Brain pericyte (primary cell): ENCODE results near the gene TMEM182.

Experiments
- DNase-seq: peaks from one replicate; pipeline ENCODE4 v3.0.0-alpha.2; 2012; ENCODE audit warnings: low read depth, low spot score

The TMEM182 gene

DNA sequence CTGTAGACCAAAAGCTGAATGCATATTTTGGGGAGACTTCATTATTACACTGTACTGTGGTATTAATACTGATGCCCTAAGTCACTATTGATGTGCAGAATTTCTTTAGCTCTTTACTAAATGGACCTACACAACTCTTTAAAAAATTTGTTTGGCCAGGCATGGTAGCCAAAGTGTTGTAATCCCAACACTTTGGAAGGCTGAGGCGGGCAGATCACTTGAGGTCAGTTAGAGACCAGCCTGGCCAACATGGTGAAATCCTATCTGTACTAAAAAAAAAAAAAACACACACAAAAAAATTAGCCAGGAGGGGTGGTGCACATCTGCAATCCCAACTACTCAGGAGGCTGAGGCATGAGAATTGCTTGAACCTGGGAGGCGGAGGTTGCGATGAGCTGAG is 6.4 kb downstream of the TMEM182 start:
- no peak for DNase-seq

- no peak for DNase-seq
Observed at GRCh38 chr2:102768892-102769291, 7.1 kb downstream of the TMEM182 start.

DNA sequence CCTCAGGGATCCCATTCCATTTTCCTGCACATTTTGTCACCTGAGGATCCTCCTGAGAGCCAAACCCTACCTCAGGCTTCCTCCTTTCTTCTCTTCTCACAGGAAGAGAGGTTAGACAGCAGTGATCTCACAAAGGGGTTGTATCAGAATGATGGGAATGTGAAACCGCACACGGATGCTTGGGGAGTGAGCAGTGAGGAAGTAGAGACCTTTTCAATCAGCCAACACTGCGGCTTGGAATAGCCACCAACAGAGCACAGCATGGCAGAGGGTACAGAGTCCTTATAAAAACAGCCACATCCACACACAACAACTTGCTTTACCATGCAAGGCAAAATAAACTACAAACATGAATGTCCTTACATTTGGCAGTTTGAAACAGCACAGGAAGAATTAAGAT is 8.7 kb downstream of the TMEM182 start:
- DNase-seq = no peak

DNA sequence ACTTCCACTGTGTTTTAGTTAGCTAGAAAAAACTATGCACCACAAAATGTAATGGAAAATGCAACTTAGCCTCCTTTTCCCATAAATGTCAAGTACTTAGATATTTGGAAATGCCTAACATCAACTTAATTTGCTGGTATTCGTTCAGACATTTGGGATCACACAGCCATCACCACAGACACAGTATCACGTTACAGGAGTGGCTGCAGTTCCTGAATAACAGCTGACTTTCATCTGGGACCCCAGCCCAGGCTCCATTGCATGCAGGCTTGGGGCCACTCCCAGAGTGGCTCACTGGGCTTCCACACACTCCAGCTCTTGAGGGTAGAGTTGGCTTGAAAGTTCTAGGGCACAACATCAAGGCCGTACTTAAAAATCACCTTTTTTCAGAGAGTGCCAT is 9.3 kb downstream of the TMEM182 start:
- no peak for DNase-seq

- no peak for DNase-seq
Observed at GRCh38 chr2:102772659-102773058, 10.8 kb downstream of the TMEM182 start.

GRCh38 chr2:102773149-102773705 is 11.4 kb downstream of the TMEM182 start:
- no peak for DNase-seq

GRCh38 chr2:102778260-102778659 is 16.4 kb downstream of the TMEM182 start:
- no peak for DNase-seq

DNA sequence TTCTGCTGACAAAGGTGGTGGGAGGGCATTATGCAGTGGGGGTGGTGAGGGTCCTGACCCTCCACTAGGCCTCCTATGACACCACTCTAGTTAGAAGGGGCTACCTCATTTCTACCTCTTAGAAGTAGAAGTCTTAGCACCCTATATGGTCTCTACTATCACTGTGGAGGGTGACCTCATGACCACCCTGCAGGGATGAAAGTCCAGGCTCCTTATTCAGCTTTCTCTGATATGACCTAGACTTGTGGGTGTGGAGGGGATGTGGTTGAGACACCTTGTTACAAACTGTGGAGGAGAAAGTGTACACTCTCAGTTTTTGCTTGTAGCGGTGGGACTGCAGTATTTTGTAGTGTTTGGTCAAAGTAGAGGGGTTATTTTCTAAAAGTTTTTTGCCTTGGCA is 18.6 kb downstream of the TMEM182 start:
- DNase-seq = no peak

DNA sequence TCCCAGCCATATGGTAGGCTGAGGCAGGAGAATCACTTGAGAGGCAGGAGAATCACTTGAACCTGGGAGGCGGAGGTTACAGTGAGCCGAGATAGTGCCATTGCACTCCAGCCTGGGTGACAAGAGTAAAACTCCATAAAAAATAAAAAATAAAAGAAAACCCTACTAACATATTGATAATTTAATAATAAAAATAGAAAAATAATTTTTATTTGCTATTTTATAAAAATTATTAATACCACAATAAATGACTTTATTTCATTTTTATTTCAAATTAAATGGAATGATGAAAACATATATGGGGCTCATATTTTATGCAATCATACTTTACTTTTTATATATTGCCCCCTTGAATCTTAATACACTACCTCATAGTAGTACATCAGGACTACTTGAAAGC is 20.4 kb downstream of the TMEM182 start:
- no peak for DNase-seq

- no peak for DNase-seq
Observed at GRCh38 chr2:102782933-102783332, 21.1 kb downstream of the TMEM182 start.

- no peak for DNase-seq
Observed at GRCh38 chr2:102783506-102784183, 21.8 kb downstream of the TMEM182 start.

GRCh38 chr2:102784940-102785339 is 23.1 kb downstream of the TMEM182 start:
- DNase-seq = no peak

- no peak for DNase-seq
Observed at GRCh38 chr2:102788216-102788884, 26.5 kb downstream of the TMEM182 start.

GRCh38 chr2:102788885-102789260 is 27.0 kb downstream of the TMEM182 start:
- DNase-seq = no peak

GRCh38 chr2:102789349-102790090 is 27.7 kb downstream of the TMEM182 start:
- no peak for DNase-seq

DNA sequence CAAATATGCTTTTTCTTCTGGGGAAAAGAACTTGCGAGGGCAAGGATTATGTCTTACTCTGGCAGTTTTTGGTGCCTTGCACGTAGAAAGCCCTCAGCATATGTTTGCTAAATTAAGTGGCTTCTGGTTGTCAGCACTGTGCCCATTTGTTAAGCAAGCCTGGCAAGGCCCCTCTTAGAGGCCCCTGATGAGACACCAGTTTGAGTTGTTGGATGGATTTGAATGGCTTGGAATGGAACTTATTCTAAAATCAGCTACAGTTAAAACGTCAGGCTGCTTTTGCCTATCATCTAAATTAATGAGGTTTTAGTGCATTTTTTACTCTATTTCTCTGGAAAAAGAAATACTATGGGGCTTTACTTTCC is 28.2 kb downstream of the TMEM182 start:
- no peak for DNase-seq

DNA sequence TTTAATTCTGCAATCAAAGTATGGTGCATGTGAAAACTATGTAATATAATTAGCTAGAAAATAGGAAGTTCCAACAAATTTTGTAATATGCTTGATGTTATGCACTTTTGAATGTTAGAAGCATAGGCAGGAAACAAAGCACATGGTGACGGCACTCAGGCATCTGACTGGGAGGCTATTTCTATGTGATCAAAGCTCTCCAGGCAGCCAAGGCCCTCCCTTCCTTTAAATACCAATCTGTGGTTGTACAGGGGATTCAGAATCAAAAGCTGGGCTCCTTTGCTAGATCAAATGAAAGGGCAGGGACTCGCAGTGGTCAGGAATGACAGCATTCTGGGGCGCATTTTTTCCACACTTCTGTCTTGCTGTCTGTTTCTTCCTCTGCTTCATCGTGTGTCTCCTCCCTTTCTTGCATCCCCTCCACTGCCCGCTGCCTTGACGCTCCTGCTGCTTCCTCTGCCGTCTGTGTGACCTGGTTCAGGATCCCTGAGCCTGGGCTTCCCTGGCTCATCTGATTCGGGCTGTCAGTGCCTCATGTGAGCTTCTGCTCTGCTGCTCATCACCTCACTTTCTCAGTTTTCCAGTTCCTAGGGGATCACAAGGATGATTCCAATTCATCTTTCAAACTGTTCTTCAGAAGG is 30.9 kb downstream of the TMEM182 start:
- DNase-seq = no peak

DNA sequence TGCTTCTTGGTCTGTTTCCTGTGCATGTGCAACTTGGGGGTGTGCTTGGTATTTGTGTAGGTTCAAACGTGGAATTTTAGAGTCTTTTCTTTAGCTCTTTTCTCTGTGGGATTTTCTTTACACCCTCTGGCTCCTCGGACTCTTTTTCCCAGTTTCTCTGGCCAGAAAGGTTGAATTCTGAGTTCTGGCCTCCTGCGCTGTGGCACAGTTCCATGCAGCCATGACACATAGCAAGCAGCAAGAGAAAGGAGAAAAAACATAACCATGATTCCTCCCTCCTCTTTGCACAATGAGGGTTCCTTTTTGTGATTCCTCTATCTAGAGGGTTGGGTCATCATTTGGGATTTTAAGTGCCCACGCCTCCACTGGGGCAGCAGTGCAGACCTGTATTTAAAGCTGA is 33.8 kb downstream of the TMEM182 start:
- DNase-seq = no peak

DNA sequence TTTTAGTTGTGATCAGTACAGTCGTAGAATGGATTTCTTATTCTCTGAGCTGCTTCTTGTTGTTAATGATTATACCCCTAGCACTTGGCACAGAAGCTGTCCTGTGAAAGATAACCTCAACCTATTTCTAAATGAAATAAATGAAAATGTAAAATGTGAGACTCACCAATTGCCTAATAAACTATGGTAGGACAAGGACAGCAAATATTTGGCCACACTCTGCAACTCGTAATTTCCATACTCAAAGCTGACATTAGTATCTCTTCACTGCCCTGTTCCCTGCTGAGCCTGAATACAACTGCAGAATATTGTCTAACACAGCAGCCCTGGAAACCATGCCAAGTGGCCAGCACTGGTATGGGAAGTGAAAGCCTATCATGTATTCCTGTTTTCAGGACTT is 34.5 kb downstream of the TMEM182 start:
- DNase-seq = no peak

GRCh38 chr2:102797486-102797885 is 35.7 kb downstream of the TMEM182 start:
- DNase-seq = no peak

- DNase-seq = no peak
Observed at GRCh38 chr2:102798181-102798580, 36.4 kb downstream of the TMEM182 start.

DNA sequence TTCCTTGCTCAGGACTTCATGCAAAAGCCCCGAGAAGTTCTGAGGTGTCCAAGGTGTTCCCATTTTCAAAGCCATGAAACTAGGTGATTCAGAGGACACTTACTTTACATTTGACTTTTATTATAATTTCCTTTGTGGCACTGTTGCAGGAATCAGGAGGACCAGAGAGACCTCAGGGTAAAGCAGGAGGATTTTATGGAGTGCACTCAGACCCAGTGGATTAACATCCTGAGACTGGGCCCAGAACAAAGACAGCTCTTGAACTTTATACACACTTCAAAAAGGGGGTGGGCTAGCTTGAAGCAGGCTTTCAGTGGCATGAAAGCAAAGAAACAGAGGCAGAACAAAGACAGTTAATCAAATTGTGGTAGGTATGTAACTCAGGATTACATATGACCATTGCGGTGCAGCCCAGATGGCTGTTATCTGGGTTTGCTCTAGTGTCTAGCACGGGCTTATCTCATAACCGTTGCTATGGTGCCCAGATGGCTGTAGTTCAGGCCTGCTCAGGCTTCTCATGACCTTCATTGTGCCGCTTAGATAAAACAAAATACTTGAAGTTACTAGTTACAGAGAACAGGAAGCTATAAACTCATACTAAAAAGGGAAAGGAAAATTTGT is 39.4 kb downstream of the TMEM182 start:
- no peak for DNase-seq
